Measurements from ENCODE around the gene LRP3.
"Not testable (repeated sequence)": the region's sequence is repeated elsewhere in the genome, so short reads cannot be mapped to it uniquely, and the experiment has no call there.

The LRP3 gene

GRCh38 chr19:33176670-33177416, 17.3 kb upstream of the LRP3 start:
- DNase-seq (ENCODE audit: low read depth): peak; percentile 99

- no peak for DNase-seq (ENCODE audit: low read depth)
Observed at GRCh38 chr19:33177417-33177979, 16.6 kb upstream of the LRP3 start.

- DNase-seq (ENCODE audit: low read depth): no peak
Observed at GRCh38 chr19:33186431-33187182, 7.5 kb upstream of the LRP3 start.

- no peak for DNase-seq (ENCODE audit: low read depth)
Observed at GRCh38 chr19:33187183-33187540, 7.0 kb upstream of the LRP3 start.

- no peak for DNase-seq (ENCODE audit: low read depth)
Observed at GRCh38 chr19:33189453-33189852, 4.7 kb upstream of the LRP3 start.

GRCh38 chr19:33191092-33191491, 3.0 kb upstream of the LRP3 start:
- not testable (repeated sequence) for DNase-seq (ENCODE audit: low read depth)

GRCh38 chr19:33191501-33191900, 2.6 kb upstream of the LRP3 start:
- no peak for DNase-seq (ENCODE audit: low read depth)

GRCh38 chr19:33192010-33192409, 2.1 kb upstream of the LRP3 start:
- DNase-seq (ENCODE audit: low read depth): no peak

- DNase-seq (ENCODE audit: low read depth): no peak
Observed at GRCh38 chr19:33193269-33193864, 763 bp upstream of the LRP3 start.

GRCh38 chr19:33194532-33194885, 379 bp downstream of the LRP3 start:
- peak; percentile 22 for DNase-seq (ENCODE audit: low read depth)

GRCh38 chr19:33194886-33195644, 935 bp downstream of the LRP3 start:
- peak; percentile 65 for DNase-seq (ENCODE audit: low read depth)

GRCh38 chr19:33195645-33196347, 1.7 kb downstream of the LRP3 start:
- no peak for DNase-seq (ENCODE audit: low read depth)

GRCh38 chr19:33196446-33197193, 2.5 kb downstream of the LRP3 start:
- no peak for DNase-seq (ENCODE audit: low read depth)

GRCh38 chr19:33197591-33198000, 3.5 kb downstream of the LRP3 start:
- DNase-seq (ENCODE audit: low read depth): no peak

GRCh38 chr19:33198169-33198568, 4.0 kb downstream of the LRP3 start:
- DNase-seq (ENCODE audit: low read depth): no peak

- peak; percentile 8 for DNase-seq (ENCODE audit: low read depth)
Observed at GRCh38 chr19:33199441-33200265, 5.5 kb downstream of the LRP3 start.

GRCh38 chr19:33201473-33201872, 7.3 kb downstream of the LRP3 start:
- no peak for DNase-seq (ENCODE audit: low read depth)

- no peak for DNase-seq (ENCODE audit: low read depth)
Observed at GRCh38 chr19:33201886-33202545, 7.9 kb downstream of the LRP3 start.

Data from EH (cell line).